Aorta (tissue), 5 donors: ENCODE results near the gene UNC13C. TPM values are rescaled to one million over a fixed set of nuclear protein-coding genes. Genes with fewer than 3 reads are reported as not detected.

Source experiments
- ATAC-seq: fragments of 200-7000 bp; cut with Tn5 transposase; one replicate; pipeline ENCODE4 v1.9.1; 2022; ENCODE audit warnings: moderate library complexity; ENCODE audit not compliant: low FRiP score
- DNase-seq, 2 donors: peaks; one replicate each; pipeline ENCODE4 v3.0.0-alpha.2; 2020
- H3K27ac ChIP-seq, 2 donors: one replicate each; pipeline ENCODE4 v1.5.1; 2013; ENCODE audit warnings: low read length in 2 of 2, mild to moderate bottlenecking in 2 of 2, moderate library complexity in 2 of 2, control low read depth in 1 of 2, inconsistent platforms in 1 of 2, low read depth in 1 of 2
- H3K27me3 ChIP-seq, 2 donors: one replicate each; pipeline ENCODE4 v1.6.1; 2013; ENCODE audit warnings: control low read depth in 1 of 2, low read length in 1 of 2, mild to moderate bottlenecking in 1 of 2, moderate library complexity in 1 of 2; ENCODE audit not compliant: insufficient read depth in 2 of 2, control insufficient read depth in 1 of 2
- H3K36me3 ChIP-seq, 2 donors: one replicate each; pipeline ENCODE4 v1.6.1; 2013; ENCODE audit warnings: control low read depth in 1 of 2, low read length in 1 of 2, mild to moderate bottlenecking in 1 of 2; ENCODE audit not compliant: insufficient read depth in 2 of 2, control insufficient read depth in 1 of 2
- H3K4me1 ChIP-seq, 2 donors: one replicate each; pipeline ENCODE4 v1.6.1; 2013; ENCODE audit warnings: low read length in 2 of 2, control low read depth in 1 of 2, mild to moderate bottlenecking in 1 of 2, moderate library complexity in 1 of 2; ENCODE audit not compliant: insufficient read depth in 2 of 2, control insufficient read depth in 1 of 2
- H3K4me3 ChIP-seq, 2 donors: one replicate each; pipeline ENCODE4 v1.5.1; 2013; ENCODE audit warnings: low read length in 2 of 2, control low read depth in 1 of 2, mild to moderate bottlenecking in 1 of 2
- H3K9me3 ChIP-seq: one replicate; pipeline ENCODE4 v1.6.1; 2013; ENCODE audit warnings: mild to moderate bottlenecking, low read length; ENCODE audit not compliant: control insufficient read depth
- WGBS, 2 donors: extraction: QIAGEN DNeasy Blood & Tissue Kit; methylation state at CpG; one replicate each; pipeline ENCODE4 v1.1.7; 2013; 5-methylcytosine and 5-hydroxymethylcytosine counted together
- intact Hi-C, 2 donors: fragments of 100-400 bp; cut with DNase I; formaldehyde crosslinking; loops; one replicate each; pipeline versions ENCODE4 v1.14.2 to v1.15.0; 2022
- polyA plus RNA-seq, 2 donors: library from polyadenylated mRNA; stranded (reverse); fragments of 200-250 nt; gene quantifications; one replicate each; pipeline ENCODE4 v1.2.3, GENCODE V29; 2013
- total RNA-seq, 2 donors: library from RNA; stranded (reverse); fragmentation: NEBNext Ultra II Directional; extraction: Animal tissue kit (Norgen Biotek cat#: 25700); gene quantifications; one replicate each; pipeline ENCODE4 v1.2.1, GENCODE V29; 2021
- donor health status: healthy with polysubstance abuse.
- donor health status: Bipolar disorder and iron deficiency.
- donor health status: DM: no; HTN: no; CAD: no.
- donor health status: DM: no; HTN: no; CAD: no.
- donor health status: DM: yes; HTN: yes; CAD: no.

UNC13C gene
- total and polyA plus RNA-seq, 4 donors = under 0.01 to 2.8 (median 1.1) TPM

- WGBS, 2 donors = 2 to 6% methylated on average over 6 of the region's 6 CpGs
- ATAC-seq (no peak), DNase-seq (no peak)
- Histone ChIP-seq H3K9me3 (no peaks in the 10 kb centered on the region), H3K36me3 (no peaks in the 10 kb centered on the region), H3K27me3 (no peaks in the 10 kb centered on the region), H3K27ac (no peak overlapping the region), H3K4me1 (peaks cover 0 to 2% of the 10 kb centered on the region in 2 donors), H3K4me3 (no peak overlapping the region)
- intact Hi-C loops = loop anchor here in 1 of 2 donors (5.0 kb wide), 2 partner anchors 422 to 563 kb away; partner anchors contain the start of gene UNC13C
Measured at GRCh38 chr15:54540721-54541120, 562.5 kb downstream of the UNC13C start.

- H3K27me3 ChIP-seq = no peaks in the 10 kb centered on the region
- WGBS, 2 donors = 44 to 66% methylated on average over 3 of the region's 3 CpGs
- no peak for ATAC-seq
Measured at GRCh38 chr15:54547491-54547890, 569.2 kb downstream of the UNC13C start.

GRCh38 chr15:54550954-54551353 lies 572.7 kb downstream of the UNC13C start:
- DNase-seq (no peak), ATAC-seq (no peak)
- Histone ChIP-seq H3K4me1 (no peaks in the 10 kb centered on the region), H3K4me3 (no peak overlapping the region), H3K27me3 (no peaks in the 10 kb centered on the region), H3K9me3 (no peaks in the 10 kb centered on the region), H3K27ac (no peak overlapping the region), H3K36me3 (no peaks in the 10 kb centered on the region)
- 52 to 86% methylated on average over 1 of the region's 1 CpG for WGBS, 2 donors
- intact Hi-C loops = no loop called here

More at GRCh38 chr15:54547491-54547890, 569.2 kb downstream of the UNC13C start:
- Histone ChIP-seq H3K4me3 (no peak overlapping the region), H3K9me3 (no peaks in the 10 kb centered on the region), H3K4me1 (no peaks in the 10 kb centered on the region), H3K27ac (no peak overlapping the region), H3K36me3 (no peaks in the 10 kb centered on the region)
- no peak for DNase-seq
- intact Hi-C loops = no loop called here

GRCh38 chr15:54556231-54556630 lies 578.0 kb downstream of the UNC13C start:
- H3K27me3 ChIP-seq = no peaks in the 10 kb centered on the region
- no peak overlapping the region for H3K27ac ChIP-seq
- 65 to 67% methylated on average over 1 of the region's 1 CpG for WGBS, 2 donors
- H3K9me3 ChIP-seq = no peaks in the 10 kb centered on the region
- no peak overlapping the region for H3K4me3 ChIP-seq
- no peaks in the 10 kb centered on the region for H3K4me1 ChIP-seq
- ATAC-seq = no peak
- H3K36me3 ChIP-seq = no peaks in the 10 kb centered on the region
- no peak for DNase-seq
- intact Hi-C loops = no loop called here

GRCh38 chr15:54559405-54560069 lies 581.3 kb downstream of the UNC13C start:
- H3K36me3 ChIP-seq = no peaks in the 10 kb centered on the region
- peak in 1 of 2 donors; percentile 74 for DNase-seq
- no peak for ATAC-seq
- H3K27ac ChIP-seq = no peak overlapping the region
- H3K4me1 ChIP-seq = no peaks in the 10 kb centered on the region
- intact Hi-C loops = no loop called here
- 86 to 89% methylated on average over 4 of the region's 4 CpGs for WGBS, 2 donors
- H3K27me3 ChIP-seq = no peaks in the 10 kb centered on the region
- H3K4me3 ChIP-seq = no peak overlapping the region
- H3K9me3 ChIP-seq = no peaks in the 10 kb centered on the region

GRCh38 chr15:54560417-54560816 lies 582.2 kb downstream of the UNC13C start:
- H3K4me1 ChIP-seq = no peaks in the 10 kb centered on the region
- H3K36me3 ChIP-seq = no peaks in the 10 kb centered on the region
- no peak overlapping the region for H3K4me3 ChIP-seq
- no peak overlapping the region for H3K27ac ChIP-seq
- ATAC-seq (no peak), DNase-seq (no peak)
- H3K27me3 ChIP-seq = no peaks in the 10 kb centered on the region
- intact Hi-C loops = no loop called here
- 87 to 89% methylated on average over 2 of the region's 2 CpGs for WGBS, 2 donors
- H3K9me3 ChIP-seq = no peaks in the 10 kb centered on the region

- no peak for DNase-seq
- H3K4me3 ChIP-seq = no peak overlapping the region
- H3K9me3 ChIP-seq = no peaks in the 10 kb centered on the region
- 92% methylated on average over 3 of the region's 3 CpGs for WGBS, 2 donors
- H3K4me1 ChIP-seq = no peaks in the 10 kb centered on the region
- H3K27ac ChIP-seq = no peak overlapping the region
- no peaks in the 10 kb centered on the region for H3K36me3 ChIP-seq
- no peaks in the 10 kb centered on the region for H3K27me3 ChIP-seq
- no peak for ATAC-seq
- intact Hi-C loops = no loop called here
Measured at GRCh38 chr15:54564166-54564565, 585.9 kb downstream of the UNC13C start.

- H3K36me3 ChIP-seq = no peaks in the 10 kb centered on the region
- intact Hi-C loops = no loop called here
- no peaks in the 10 kb centered on the region for H3K4me1 ChIP-seq
- no peak for DNase-seq
- H3K4me3 ChIP-seq = no peak overlapping the region
- no peaks in the 10 kb centered on the region for H3K27me3 ChIP-seq
- H3K9me3 ChIP-seq = no peaks in the 10 kb centered on the region
- no peak for ATAC-seq
- no peak overlapping the region for H3K27ac ChIP-seq
- WGBS, 2 donors = 14 to 15% methylated on average over 5 of the region's 5 CpGs
Measured at GRCh38 chr15:54566654-54567053, 588.4 kb downstream of the UNC13C start.

GRCh38 chr15:54567408-54568035 lies 589.3 kb downstream of the UNC13C start:
- no peaks in the 10 kb centered on the region for H3K4me1 ChIP-seq
- 10 to 16% methylated on average over 2 of the region's 2 CpGs for WGBS, 2 donors
- no peaks in the 10 kb centered on the region for H3K27me3 ChIP-seq
- no peak overlapping the region for H3K4me3 ChIP-seq
- intact Hi-C loops = no loop called here
- H3K9me3 ChIP-seq = no peaks in the 10 kb centered on the region
- DNase-seq = no peak
- no peaks in the 10 kb centered on the region for H3K36me3 ChIP-seq
- no peak for ATAC-seq
- no peak overlapping the region for H3K27ac ChIP-seq
